Umbilical cord (tissue), 2 donors: Measurements from ENCODE around the gene CXCL12. TPM values are rescaled to one million over a fixed set of nuclear protein-coding genes. Genes with fewer than 3 reads are reported as not detected.

Source experiments
- DNase-seq: peaks from one replicate; pipeline ENCODE4 v3.0.0-alpha.2; 2015; ENCODE audit warnings: low spot score
- total RNA-seq: library from RNA; depleted of rRNA; stranded (reverse); fragments of >200 nt; gene quantifications from one replicate; pipeline ENCODE4 v1.2.3, GENCODE V29; 2014; ENCODE audit warnings: low replicate concordance; ENCODE audit not compliant: insufficient read depth

CXCL12 gene
- 10.4 TPM for total RNA-seq

GRCh38 chr10:44385026-44385695 is at the start of gene CXCL12:
CXCL12 (minus strand) TSS chr10:44385097; CDS start chr10:44385005, 92 bp downstream.
- no peak for DNase-seq

- DNase-seq: no peak
Observed at GRCh38 chr10:44427479-44427878, 42.6 kb upstream of the CXCL12 start.

GRCh38 chr10:44427037-44427436 is 42.1 kb upstream of the CXCL12 start:
- no peak for DNase-seq

- DNase-seq: no peak
Observed at GRCh38 chr10:44426247-44427034, 41.5 kb upstream of the CXCL12 start.

- no peak for DNase-seq
Observed at GRCh38 chr10:44425466-44425865, 40.6 kb upstream of the CXCL12 start.

GRCh38 chr10:44424957-44425356 is 40.1 kb upstream of the CXCL12 start:
- no peak for DNase-seq

- DNase-seq: no peak
Observed at GRCh38 chr10:44424298-44424697, 39.4 kb upstream of the CXCL12 start.

GRCh38 chr10:44422570-44423101 is 37.7 kb upstream of the CXCL12 start:
- no peak for DNase-seq

- DNase-seq: no peak
Observed at GRCh38 chr10:44422153-44422552, 37.3 kb upstream of the CXCL12 start.

GRCh38 chr10:44419790-44420549 is 35.1 kb upstream of the CXCL12 start:
- no peak for DNase-seq

- no peak for DNase-seq
Observed at GRCh38 chr10:44418637-44419036, 33.7 kb upstream of the CXCL12 start.

GRCh38 chr10:44417761-44418160 is 32.9 kb upstream of the CXCL12 start:
- DNase-seq: no peak

GRCh38 chr10:44416936-44417335 is 32.0 kb upstream of the CXCL12 start:
- DNase-seq: no peak

GRCh38 chr10:44416021-44416771 is 31.3 kb upstream of the CXCL12 start:
- DNase-seq: no peak

GRCh38 chr10:44415121-44415520 is 30.2 kb upstream of the CXCL12 start:
- no peak for DNase-seq

- no peak for DNase-seq
Observed at GRCh38 chr10:44413416-44413815, 28.5 kb upstream of the CXCL12 start.

- no peak for DNase-seq
Observed at GRCh38 chr10:44411251-44411650, 26.4 kb upstream of the CXCL12 start.

GRCh38 chr10:44404741-44405437 is 20.0 kb upstream of the CXCL12 start:
- no peak for DNase-seq

GRCh38 chr10:44402465-44403195 is 17.7 kb upstream of the CXCL12 start:
- DNase-seq: no peak

- DNase-seq: no peak
Observed at GRCh38 chr10:44400541-44400940, 15.6 kb upstream of the CXCL12 start.
